ENCODE data around the gene ZNF135.

ZNF135 gene

DNA sequence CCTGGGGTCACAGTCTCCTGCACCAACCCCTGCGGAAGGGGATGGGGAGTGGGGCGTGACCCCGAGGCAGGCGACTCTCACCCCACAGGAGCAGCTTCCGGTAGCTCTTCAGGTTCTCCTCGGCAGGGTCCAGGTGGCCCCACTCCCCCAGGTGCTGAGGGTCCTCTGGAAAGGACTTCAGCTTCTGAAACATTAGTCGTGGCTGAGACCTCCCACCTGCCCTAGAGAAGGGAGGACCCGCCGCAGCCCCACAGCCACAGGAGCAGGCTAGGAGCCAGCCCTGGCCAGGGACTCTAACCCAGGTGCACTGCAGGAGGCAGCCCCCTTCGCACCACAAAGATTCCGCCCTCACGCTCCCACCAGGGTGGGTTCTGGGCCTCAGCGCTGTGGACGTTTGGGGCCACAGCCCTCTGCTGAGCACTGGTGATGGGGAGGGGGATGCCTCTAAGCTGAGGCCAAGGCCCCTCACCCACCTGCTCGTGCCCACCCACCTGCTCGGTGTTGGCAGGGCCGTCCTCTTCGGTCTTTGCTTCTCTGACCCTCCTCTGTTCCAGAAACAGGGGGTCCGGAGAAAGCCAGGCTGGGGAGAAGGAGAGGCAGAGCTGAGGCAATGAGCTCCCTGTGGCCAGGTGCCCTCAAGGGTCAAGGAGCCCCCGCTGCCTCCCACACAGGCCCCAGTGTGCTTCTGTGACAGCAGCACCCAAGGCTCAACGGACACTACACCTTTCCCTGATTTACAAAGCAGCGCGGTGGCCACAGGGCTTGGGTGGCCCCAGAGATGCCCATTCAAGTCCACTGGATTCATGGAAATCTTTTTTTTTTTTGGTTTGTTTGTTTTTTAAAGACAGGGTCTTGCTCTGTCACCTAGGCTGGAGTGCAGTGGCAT, 28.0 kb downstream of the ZNF135 start:
- H3K36me3 ChIP-seq (ENCODE audit: insufficient read depth, low read length) = peaks cover 78% of the 10 kb centered on the region
- no peak overlapping the region for H3K4me3 ChIP-seq (ENCODE audit: low read length)
- H2AFZ ChIP-seq (ENCODE audit: low read depth, low read length) = no peak overlapping the region
- H3K4me1 ChIP-seq (ENCODE audit: insufficient read depth, low read length) = no peaks in the 10 kb centered on the region
- no peaks in the 10 kb centered on the region for H3K27me3 ChIP-seq (ENCODE audit: insufficient read depth, low read length)
- peaks cover 75% of the 10 kb centered on the region for H3K9me3 ChIP-seq (ENCODE audit: low read length)

DNA sequence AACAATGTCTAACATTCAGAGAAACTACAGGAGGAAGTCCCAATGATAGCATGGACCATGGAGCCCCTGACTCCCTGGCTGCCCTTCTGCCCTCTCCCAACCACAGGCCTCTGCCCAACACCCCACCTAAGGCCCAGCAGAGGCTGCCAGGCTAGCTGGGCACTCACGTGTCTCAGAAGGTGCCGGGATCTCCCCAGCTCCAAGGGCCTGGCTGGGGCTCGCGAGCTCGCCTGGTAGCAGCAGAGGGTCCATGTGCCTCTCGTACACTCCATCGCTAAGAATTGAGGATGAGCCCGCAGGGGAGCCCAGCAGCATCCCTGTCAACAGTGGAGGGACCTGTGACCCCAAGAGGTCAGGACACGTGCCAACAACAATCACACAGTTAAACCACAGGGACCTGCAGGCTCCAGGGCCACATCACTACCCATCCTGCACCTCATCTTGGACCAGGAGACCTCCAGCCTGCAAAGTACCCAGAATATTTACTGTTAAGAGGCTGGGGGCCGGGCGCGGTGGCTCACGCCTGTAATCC, 29.5 kb downstream of the ZNF135 start:
- peaks cover 82% of the 10 kb centered on the region for H3K9me3 ChIP-seq (ENCODE audit: low read length)
- H3K4me1 ChIP-seq (ENCODE audit: insufficient read depth, low read length) = no peaks in the 10 kb centered on the region
- peaks cover 86% of the 10 kb centered on the region for H3K36me3 ChIP-seq (ENCODE audit: insufficient read depth, low read length)
- no peaks in the 10 kb centered on the region for H3K27me3 ChIP-seq (ENCODE audit: insufficient read depth, low read length)
- H2AFZ ChIP-seq (ENCODE audit: low read depth, low read length) = no peak overlapping the region
- no peak overlapping the region for H3K4me3 ChIP-seq (ENCODE audit: low read length)

DNA sequence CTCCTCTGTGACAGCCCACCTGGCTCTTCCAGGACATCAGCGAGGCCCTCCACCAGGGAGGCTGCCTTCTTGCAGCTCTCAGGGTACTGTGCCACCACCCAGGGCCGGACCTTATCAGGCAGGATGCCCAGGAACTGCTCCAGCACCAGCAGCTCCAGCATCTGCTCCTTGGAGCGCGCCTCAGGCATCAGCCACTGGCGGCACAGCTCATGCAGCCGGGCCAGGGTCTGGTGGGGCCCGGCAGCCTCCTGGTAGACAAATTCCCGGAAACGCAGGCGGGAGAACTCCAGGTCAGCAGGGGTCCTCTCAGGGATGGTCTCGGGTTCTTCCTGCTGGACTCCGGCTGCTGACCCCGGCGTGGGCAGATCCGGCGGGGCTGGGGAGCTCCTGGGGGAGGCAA, 30.8 kb downstream of the ZNF135 start:
- Histone ChIP-seq H3K4me1 (ENCODE audit: insufficient read depth, low read length) (no peaks in the 10 kb centered on the region), H3K27me3 (ENCODE audit: insufficient read depth, low read length) (no peaks in the 10 kb centered on the region), H3K4me3 (ENCODE audit: low read length) (no peak overlapping the region), H3K9me3 (ENCODE audit: low read length) (peaks cover 76% of the 10 kb centered on the region), H2AFZ (ENCODE audit: low read depth, low read length) (no peak overlapping the region), H3K36me3 (ENCODE audit: insufficient read depth, low read length) (peaks cover 75% of the 10 kb centered on the region)

DNA sequence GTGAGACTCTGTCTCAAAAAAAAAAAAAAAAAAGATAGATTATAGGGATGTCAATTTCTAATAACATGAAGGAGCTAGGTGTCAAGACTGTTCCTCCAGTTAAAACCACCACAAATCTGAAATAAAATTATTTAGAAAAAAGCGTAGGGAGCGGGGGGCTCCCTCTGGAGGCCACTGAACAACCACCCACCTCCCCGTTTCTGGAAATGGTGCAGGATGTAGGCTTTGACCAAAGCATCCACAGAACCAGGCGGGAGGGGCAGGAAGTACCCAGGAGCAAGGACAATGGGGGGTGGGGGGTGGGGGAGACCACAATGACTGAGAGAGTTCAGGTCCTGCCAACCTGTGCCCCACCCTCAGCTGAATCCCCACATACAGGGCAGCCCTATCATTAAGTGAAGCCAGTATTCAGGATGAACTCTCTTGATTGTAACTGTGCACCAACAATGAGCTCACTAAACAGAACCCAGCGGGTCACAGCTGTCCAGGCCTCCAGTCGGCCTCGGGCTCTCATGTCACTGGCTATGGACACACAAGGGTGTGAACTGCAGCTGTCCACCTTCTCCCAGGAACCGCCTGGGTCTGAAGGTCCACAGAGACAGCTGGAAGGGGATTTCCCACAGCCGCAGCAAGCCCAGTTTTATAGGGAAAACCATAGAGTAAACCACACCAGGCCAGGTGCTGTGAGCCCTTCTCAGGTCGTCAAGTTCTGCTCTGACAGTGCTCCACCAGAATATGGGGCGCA, 32.3 kb downstream of the ZNF135 start:
- H3K4me3 ChIP-seq (ENCODE audit: low read length) = no peak overlapping the region
- H3K36me3 ChIP-seq (ENCODE audit: insufficient read depth, low read length) = peaks cover 74% of the 10 kb centered on the region
- H3K27me3 ChIP-seq (ENCODE audit: insufficient read depth, low read length) = no peaks in the 10 kb centered on the region
- peaks cover 76% of the 10 kb centered on the region for H3K9me3 ChIP-seq (ENCODE audit: low read length)
- H3K4me1 ChIP-seq (ENCODE audit: insufficient read depth, low read length) = no peaks in the 10 kb centered on the region
- no peak overlapping the region for H2AFZ ChIP-seq (ENCODE audit: low read depth, low read length)

DNA sequence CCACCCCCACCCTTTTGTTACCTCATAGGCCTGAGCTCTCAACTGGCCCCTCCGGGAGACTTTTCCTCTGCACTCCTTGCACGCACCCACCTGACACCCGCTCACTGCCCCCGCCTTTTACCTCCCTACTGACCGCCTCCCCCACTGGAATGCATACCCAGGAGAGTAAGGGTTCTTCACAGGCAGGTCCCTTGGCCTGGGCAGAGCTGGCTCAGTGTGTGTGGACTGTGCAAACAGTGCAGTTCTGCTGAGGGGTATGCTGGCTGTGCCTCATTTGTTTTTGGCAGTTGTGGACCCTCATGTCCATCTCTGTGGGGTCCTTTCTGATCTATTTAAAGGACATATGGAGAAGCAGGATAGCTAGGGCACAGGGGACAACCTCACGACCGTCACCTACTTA, 34.0 kb downstream of the ZNF135 start:
- no peaks in the 10 kb centered on the region for H3K27me3 ChIP-seq (ENCODE audit: insufficient read depth, low read length)
- no peak overlapping the region for H2AFZ ChIP-seq (ENCODE audit: low read depth, low read length)
- H3K4me3 ChIP-seq (ENCODE audit: low read length) = no peak overlapping the region
- H3K36me3 ChIP-seq (ENCODE audit: insufficient read depth, low read length) = peaks cover 64% of the 10 kb centered on the region
- H3K9me3 ChIP-seq (ENCODE audit: low read length) = peaks cover 70% of the 10 kb centered on the region
- H3K4me1 ChIP-seq (ENCODE audit: insufficient read depth, low read length) = no peaks in the 10 kb centered on the region

DNA sequence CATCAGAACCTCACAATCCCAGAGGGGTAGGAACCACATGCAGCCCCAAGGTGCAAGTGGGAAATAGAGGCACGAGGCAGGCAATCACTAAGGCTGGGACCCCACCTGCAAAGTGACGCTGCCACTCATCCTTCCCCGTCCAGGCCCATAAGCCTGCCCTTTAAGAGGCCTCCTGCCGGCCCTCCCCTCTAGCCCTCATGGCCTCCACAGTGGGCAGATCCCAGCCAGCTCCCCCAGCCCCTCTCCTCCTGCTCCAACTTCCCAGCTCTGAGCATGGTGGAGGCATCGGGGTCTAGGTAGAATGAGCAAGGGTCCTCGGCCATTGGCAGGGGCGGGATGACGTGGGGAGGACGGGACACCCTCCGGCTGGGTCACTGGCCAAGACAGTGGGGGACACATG, 36.2 kb downstream of the ZNF135 start:
- H3K36me3 ChIP-seq (ENCODE audit: insufficient read depth, low read length) = peaks cover 46% of the 10 kb centered on the region
- no peak overlapping the region for H2AFZ ChIP-seq (ENCODE audit: low read depth, low read length)
- peaks cover 56% of the 10 kb centered on the region for H3K9me3 ChIP-seq (ENCODE audit: low read length)
- H3K27me3 ChIP-seq (ENCODE audit: insufficient read depth, low read length) = no peaks in the 10 kb centered on the region
- no peak overlapping the region for H3K4me3 ChIP-seq (ENCODE audit: low read length)
- peaks cover 3% of the 10 kb centered on the region for H3K4me1 ChIP-seq (ENCODE audit: insufficient read depth, low read length)

DNA sequence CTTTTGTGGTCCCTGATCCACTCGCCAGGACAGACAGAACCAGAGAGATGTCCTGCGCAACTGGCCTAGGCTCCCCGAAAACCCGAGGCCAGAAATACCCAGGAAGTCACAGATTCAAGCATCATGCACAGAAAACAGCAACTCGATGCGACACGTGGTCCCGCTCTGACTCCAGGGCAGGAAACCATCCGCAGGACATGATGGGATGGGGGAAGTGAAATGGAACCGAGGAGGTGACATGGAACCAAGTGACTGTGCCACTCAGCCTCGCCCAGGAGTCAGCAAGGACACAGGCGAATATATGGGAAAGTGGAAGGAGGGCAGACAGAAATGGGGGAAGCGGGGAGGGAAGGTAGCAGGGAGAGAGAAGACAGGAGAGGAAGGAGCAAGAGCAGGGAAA, 37.8 kb downstream of the ZNF135 start:
- Histone ChIP-seq H3K4me1 (ENCODE audit: insufficient read depth, low read length) (peaks cover 3% of the 10 kb centered on the region), H3K36me3 (ENCODE audit: insufficient read depth, low read length) (peaks cover 34% of the 10 kb centered on the region), H3K4me3 (ENCODE audit: low read length) (peak overlapping the region; percentile 97), H2AFZ (ENCODE audit: low read depth, low read length) (no peak overlapping the region), H3K27me3 (ENCODE audit: insufficient read depth, low read length) (no peaks in the 10 kb centered on the region), H3K9me3 (ENCODE audit: low read length) (peaks cover 48% of the 10 kb centered on the region)

DNA sequence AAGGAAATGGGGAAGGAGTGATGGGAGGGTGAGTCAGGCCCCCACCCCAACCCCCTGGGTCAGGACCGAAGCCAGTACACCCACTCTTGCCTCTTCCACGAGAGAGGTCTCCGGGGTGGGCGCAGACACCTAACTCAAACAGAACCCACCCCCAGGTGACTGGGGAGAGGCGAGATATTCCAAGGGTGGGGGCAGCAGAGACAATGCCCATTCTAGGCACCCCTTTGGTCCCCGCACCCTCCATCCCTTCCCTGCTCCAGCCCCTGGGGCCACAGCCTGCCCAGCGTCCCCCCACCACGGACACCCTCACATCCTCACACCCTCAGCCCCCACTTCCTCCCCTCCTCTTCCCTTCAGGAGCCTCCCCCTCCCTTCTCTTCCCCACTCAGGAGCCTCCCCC, 38.3 kb downstream of the ZNF135 start:
- H3K9me3 ChIP-seq (ENCODE audit: low read length) = peaks cover 45% of the 10 kb centered on the region
- H3K4me3 ChIP-seq (ENCODE audit: low read length) = peak overlapping the region; percentile 97
- peaks cover 3% of the 10 kb centered on the region for H3K4me1 ChIP-seq (ENCODE audit: insufficient read depth, low read length)

DNA sequence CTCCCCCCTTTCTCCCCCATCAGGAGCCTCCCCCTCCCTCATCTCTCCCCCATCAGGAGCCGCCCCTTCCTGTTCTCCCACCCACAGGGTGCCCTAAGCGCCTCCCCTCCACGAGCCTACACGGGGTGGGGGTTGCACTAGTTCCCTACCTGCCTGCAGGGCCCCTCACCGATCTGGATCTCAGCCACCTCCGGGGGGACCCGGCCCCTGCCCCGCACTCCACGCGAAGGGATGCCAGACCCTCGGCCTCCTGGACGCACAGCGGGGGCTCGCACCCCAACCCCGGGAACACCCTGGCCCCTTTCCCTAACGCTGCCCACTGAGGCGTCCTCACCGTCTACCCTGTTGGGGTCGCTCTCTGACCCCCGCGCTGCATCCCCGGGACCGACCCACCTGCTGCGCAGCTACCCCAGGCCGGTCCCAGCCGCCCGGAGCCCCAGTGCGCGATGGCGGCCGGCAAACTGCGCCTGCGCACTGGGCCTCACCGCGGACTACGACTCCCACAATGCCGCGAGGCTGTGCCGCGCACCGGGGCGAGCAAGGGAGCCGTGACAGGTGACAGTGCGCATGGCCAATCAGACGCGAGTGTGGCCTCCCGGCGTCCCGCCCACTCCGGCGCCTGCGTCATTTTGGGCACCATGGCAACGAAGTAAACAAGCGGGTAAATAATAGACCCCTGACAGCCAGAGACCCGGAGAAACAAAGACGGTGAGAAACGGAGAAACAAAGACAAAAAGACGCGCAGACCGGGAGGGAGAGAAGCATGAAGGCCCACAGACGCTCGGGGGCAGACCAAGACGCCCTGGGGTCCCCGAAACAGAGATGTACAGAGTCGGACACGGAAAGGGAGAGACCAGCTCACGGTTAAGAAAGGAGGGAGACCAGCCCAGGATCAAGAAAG, 38.9 kb downstream of the ZNF135 start, which contains the start of gene ZSCAN18:
ZSCAN18 (minus strand) TSS at position 451 of the 901 bp plus-strand sequence. CDS start 7,964 bp downstream, outside the sequence.
- H3K27me3 ChIP-seq (ENCODE audit: insufficient read depth, low read length) = no peaks in the 10 kb centered on the region
- H3K36me3 ChIP-seq (ENCODE audit: insufficient read depth, low read length) = peaks cover 26% of the 10 kb centered on the region
- H3K9me3 ChIP-seq (ENCODE audit: low read length) = peaks cover 39% of the 10 kb centered on the region
- peaks cover 3% of the 10 kb centered on the region for H3K4me1 ChIP-seq (ENCODE audit: insufficient read depth, low read length)
- peak within 1 kb of the TSS; percentile 97 for H3K4me3 ChIP-seq (ENCODE audit: low read length)
- H2AFZ ChIP-seq (ENCODE audit: low read depth, low read length) = peak within 1 kb of the TSS; percentile 52

More for the DNA sequence above, 38.3 kb downstream of the ZNF135 start:
- H2AFZ ChIP-seq (ENCODE audit: low read depth, low read length) = no peak overlapping the region
- H3K36me3 ChIP-seq (ENCODE audit: insufficient read depth, low read length) = peaks cover 32% of the 10 kb centered on the region
- H3K27me3 ChIP-seq (ENCODE audit: insufficient read depth, low read length) = no peaks in the 10 kb centered on the region

DNA sequence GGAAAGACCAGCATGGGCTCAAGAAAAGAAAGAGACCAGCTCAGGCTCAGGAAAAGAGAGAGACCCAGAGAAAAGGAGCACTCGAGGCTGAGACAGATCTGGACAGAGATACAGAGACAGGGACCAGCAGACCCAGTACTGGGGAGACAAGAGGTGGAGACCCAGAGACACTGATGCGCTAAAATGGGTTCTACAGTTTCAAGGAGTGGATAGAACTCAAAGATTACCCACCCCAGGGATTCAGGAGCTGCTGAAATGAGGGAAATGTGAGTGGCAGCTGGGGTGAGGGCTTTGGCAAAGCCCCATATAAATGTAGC, 39.6 kb downstream of the ZNF135 start:
- Histone ChIP-seq H3K9me3 (ENCODE audit: low read length) (peaks cover 34% of the 10 kb centered on the region), H3K4me1 (ENCODE audit: insufficient read depth, low read length) (peaks cover 3% of the 10 kb centered on the region), H3K27me3 (ENCODE audit: insufficient read depth, low read length) (no peaks in the 10 kb centered on the region), H3K36me3 (ENCODE audit: insufficient read depth, low read length) (peaks cover 20% of the 10 kb centered on the region), H2AFZ (ENCODE audit: low read depth, low read length) (peak overlapping the region; percentile 48), H3K4me3 (ENCODE audit: low read length) (peak overlapping the region; percentile 97)

DNA sequence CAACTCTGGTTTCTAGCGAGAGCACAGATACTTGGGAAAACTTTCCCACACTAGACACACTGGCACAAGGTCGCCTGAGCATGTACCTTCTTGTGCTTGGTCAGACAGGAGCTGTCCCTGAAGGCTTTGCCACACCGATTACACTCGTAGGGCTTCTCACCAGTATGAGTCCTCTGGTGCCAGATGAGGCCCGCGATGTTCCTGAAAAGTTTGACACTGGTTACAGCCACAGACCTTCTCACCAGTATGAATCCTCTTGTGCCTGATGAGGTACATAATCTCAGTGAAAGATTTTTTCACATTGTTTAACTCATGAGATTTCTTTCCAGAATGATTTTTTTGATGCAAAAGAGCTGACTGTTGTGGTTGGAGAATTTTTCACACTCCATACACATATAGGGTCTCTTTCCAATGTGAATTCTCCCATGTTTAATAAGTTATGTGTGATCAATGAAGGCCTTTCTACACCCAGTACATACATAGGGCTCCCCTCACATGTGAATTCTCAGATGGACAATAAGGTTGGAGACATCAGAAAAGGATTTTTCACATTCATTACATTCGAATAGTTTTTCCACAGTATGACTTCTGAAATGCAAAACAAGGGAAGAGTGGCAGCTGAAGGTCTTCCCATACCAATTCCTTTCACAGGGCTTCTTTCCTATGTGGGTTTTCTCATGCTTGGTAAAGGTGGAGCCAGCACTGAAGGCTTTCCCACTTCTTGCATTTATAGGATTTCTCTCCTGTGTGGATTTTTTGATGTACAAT, 48.9 kb downstream of the ZNF135 start:
- Histone ChIP-seq H3K27me3 (ENCODE audit: insufficient read depth, low read length) (no peaks in the 10 kb centered on the region), H2AFZ (ENCODE audit: low read depth, low read length) (no peak overlapping the region), H3K4me3 (ENCODE audit: low read length) (no peak overlapping the region), H3K9me3 (ENCODE audit: low read length) (peaks cover 35% of the 10 kb centered on the region), H3K4me1 (ENCODE audit: insufficient read depth, low read length) (no peaks in the 10 kb centered on the region), H3K36me3 (ENCODE audit: insufficient read depth, low read length) (no peaks in the 10 kb centered on the region)

DNA sequence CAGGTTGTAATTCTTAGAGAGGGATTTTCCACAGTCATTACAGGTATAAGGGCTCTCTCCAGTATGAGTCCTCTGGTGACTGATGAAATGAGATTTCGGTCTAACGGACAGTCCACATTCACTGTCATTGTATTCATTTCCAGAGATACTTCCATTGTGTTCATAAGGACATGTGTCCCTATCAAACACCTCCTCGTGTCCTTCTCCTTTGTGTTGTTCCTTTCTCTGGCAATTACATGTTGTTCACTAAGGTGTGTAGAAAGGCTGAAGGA, 49.4 kb downstream of the ZNF135 start:
- Histone ChIP-seq H2AFZ (ENCODE audit: low read depth, low read length) (no peak overlapping the region), H3K9me3 (ENCODE audit: low read length) (peaks cover 34% of the 10 kb centered on the region), H3K4me1 (ENCODE audit: insufficient read depth, low read length) (no peaks in the 10 kb centered on the region), H3K36me3 (ENCODE audit: insufficient read depth, low read length) (no peaks in the 10 kb centered on the region), H3K27me3 (ENCODE audit: insufficient read depth, low read length) (no peaks in the 10 kb centered on the region), H3K4me3 (ENCODE audit: low read length) (no peak overlapping the region)
